HG02943 (cell line): ENCODE data around the gene ACSS1.

ENCODE experiments used
- ATAC-seq: cut with Tn5 transposase; IDR thresholded peaks from one replicate; pipeline ENCODE4 v1.9.1; 2021; ENCODE audit warnings: mild to moderate bottlenecking, low read depth, moderate library complexity; ENCODE audit not compliant: unreplicated experiment

The ACSS1 gene

DNA sequence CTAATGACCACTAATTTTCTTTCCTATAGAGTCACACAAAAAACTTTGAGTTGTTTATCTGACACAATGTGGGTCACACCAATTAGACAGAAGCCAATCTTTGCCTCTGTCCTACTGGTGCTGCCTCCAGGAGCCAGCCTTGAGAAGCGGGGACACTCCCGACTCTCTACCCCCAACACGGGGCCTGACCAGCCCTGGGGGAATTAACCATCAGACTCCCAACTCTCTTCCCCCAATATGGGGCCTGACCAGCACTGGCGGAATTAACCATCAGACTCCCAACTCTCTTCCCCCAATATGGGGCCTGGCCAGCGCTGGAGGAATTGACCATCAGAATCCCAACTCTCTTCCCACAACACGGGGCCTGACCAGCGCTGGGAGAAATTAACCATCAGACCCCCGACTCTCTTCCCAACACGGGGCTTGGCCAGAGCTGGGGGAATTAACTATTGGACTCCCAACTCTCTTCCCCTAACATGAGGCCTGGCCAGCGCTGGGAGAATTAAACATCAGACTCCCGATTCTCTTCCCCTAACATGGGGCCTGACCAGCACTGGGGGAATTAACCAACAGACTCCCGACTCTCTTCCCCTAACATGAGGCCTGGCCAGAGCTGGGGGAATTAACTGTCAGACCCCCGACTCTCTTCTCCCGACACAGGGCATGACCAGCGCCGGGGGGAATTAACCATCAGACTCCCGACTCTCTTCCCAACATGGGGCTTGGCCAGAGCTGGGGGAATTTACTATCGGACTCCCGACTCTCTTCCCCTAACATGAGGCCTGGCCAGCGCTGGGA, 96.4 kb downstream of the ACSS1 start:
- ATAC-seq = no peak

- ATAC-seq = no peak
Observed at GRCh38 chr20:24960861-24961260, 97.1 kb downstream of the ACSS1 start.

- ATAC-seq = no peak
Observed at GRCh38 chr20:24960302-24960801, 97.6 kb downstream of the ACSS1 start.

- ATAC-seq = no peak
Observed at GRCh38 chr20:24959591-24960301, 98.2 kb downstream of the ACSS1 start.

- ATAC-seq = no peak
Observed at GRCh38 chr20:24958506-24959385, 99.2 kb downstream of the ACSS1 start.

DNA sequence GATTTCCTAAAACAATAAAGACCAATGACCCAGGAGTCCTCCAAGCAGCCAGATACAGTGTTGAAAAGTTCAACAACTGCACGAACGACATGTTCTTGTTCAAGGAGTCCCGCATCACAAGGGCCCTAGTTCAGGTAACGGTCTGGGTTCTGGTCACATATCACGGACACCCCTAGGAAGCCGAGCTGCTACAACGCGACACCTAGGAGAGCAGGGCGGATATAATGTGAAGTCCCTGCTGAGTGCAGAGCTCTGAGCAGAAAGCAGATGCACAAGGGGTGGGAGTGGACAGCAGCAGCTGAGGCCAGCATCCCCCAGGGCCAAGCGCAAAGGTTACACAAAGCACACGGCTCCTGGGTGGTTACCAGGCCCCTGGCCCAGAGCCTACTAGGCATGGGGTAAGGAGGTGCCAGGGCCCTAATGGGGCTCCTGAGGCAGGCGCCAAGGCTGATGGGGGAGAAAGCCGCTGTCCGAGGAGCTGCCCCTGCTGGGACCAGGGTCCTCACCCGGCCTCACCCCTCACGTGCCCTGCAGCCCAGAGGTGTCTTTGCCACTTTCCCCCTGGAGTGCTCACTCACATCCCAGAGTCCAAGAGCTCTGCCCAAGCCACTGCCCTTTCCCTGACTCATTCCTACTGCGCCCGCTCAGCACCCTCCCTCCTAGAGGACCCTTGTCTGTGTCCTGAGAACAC, 100.5 kb downstream of the ACSS1 start:
- ATAC-seq = no peak
